Peyer's patch (tissue), 4 donors: Measurements from ENCODE around the gene ACTA1.

Experiments used
- CTCF ChIP-seq, 6 experiments: fragments of 450-650 bp in 4 of 6; fragments of 200-600 bp in 2 of 6; sonication (generic) in 1 of 6; IDR thresholded peaks; one replicate each; pipeline ENCODE4 v1.5.1; 2017 to 2019; ENCODE audit warnings: antibody characterized with exemption in 6 of 6, mild to moderate bottlenecking in 3 of 6, moderate library complexity in 1 of 6
- POLR2A ChIP-seq, 2 donors: fragments of 450-650 bp; IDR thresholded peaks; one replicate each; pipeline ENCODE4 v1.5.1; 2017; ENCODE audit warnings: antibody characterized with exemption in 2 of 2, mild to moderate bottlenecking in 2 of 2, moderate library complexity in 2 of 2

DNA sequence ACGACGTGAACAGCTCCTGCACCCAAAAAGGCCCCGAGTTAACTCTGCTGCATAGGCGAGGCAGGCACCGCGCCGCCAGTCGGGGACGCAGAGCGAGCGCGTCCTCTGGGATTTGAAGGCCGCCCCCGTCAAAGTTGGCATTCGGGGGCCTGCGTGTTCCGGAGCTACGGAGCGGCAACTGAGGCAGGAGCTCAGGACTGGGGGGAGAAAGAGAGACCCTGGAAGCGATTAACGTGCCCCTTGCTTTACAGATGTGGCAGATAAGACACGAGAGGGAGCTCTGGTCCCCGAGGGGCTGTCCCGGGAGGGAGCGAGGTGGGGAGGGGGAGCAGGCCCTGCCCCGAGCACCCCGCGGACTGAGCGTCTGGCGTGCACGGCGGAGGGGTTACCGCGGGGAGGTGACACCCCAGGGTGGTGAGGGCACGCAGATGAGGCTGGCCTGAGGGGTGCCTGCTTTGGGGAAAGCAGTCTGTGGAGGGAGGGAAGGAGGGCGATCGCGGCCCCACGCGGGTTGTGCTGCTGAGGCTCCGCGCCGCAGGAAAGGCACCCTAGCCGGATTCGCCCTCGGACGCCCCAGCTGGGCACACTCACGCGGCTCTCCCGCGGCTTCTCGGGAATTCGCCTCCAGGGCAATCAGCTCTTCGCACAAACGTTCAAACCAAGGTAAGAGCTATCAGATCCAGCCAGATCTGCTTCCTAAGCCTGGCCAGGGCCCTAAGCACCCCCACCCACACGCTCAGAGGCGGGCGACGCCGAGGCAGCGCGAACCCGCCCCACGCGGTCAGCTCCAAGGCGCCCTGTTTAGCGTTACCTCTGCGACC lies 26.5 kb downstream of the ACTA1 start:
- TF ChIP-seq CTCF (IDR thresholded peaks at IDR 0.05) (no peak), POLR2A (IDR thresholded peaks at IDR 0.05) (no peak)
